H1 (cell line): ENCODE measurements around the gene CCDC83. TPM values are rescaled to one million over a fixed set of nuclear protein-coding genes. Genes with fewer than 3 reads are reported as not detected.

Source experiments
- CTCF ChIA-PET: fragments of 300-600 bp; sonication (Branson Sonifier 250); formaldehyde crosslinking; loops from one replicate; lab custom pipeline; 2021; ENCODE audit not compliant: partially characterized antibody; lab: Charles Lee
- POLR2A ChIA-PET: fragments of 300-600 bp; sonication (Branson Sonifier 250); formaldehyde crosslinking; loops from one replicate; lab custom pipeline; 2021; ENCODE audit warnings: inconsistent platforms; ENCODE audit not compliant: partially characterized antibody; lab: Charles Lee
- DNase-seq, 2 experiments: peaks; one replicate each; pipeline versions ENCODE4 v3.0.0 to v3.0.0-alpha.2; 2010 to 2022; ENCODE audit warnings: low spot score in 2 of 2, low read depth in 1 of 2, mixed read lengths in 1 of 2
- FAIRE-seq: peaks from 2 replicates; lab custom pipeline; 2011; peaks lifted over from hg19 to GRCh38; lab: Jason Lieb, UNC
- H2AFZ ChIP-seq: 2 replicates; pipeline ENCODE4 v1.8.1; 2012; ENCODE audit warnings: low read length, inconsistent platforms
- H2AK5ac ChIP-seq: 2 replicates; pipeline ENCODE4 v1.6.1; 2013; ENCODE audit warnings: low read depth, low read length
- H2BK120ac ChIP-seq: replicated peaks from 2 replicates; pipeline ENCODE3; 2013; ENCODE audit warnings: low read depth, low read length, inconsistent platforms
- H2BK12ac ChIP-seq: 2 replicates; pipeline ENCODE4 v1.6.1; 2013; ENCODE audit warnings: low read depth, low read length
- H2BK15ac ChIP-seq: 2 replicates; pipeline ENCODE4 v1.6.1; 2013; ENCODE audit warnings: low read length
- H2BK20ac ChIP-seq: 2 replicates; pipeline ENCODE4 v1.6.1; 2013; ENCODE audit warnings: low read length
- H2BK5ac ChIP-seq: 2 replicates; pipeline ENCODE4 v1.6.1; 2013; ENCODE audit warnings: low read depth, low read length
- H3K14ac ChIP-seq: 2 replicates; pipeline ENCODE4 v1.6.1; 2013; ENCODE audit warnings: inconsistent platforms; ENCODE audit not compliant: insufficient read length
- H3K18ac ChIP-seq: 2 replicates; pipeline ENCODE4 v1.6.1; 2013; ENCODE audit warnings: low read length; ENCODE audit errors: extremely low read depth
- H3K23ac ChIP-seq: 2 replicates; pipeline ENCODE4 v1.6.1; 2013; ENCODE audit warnings: inconsistent platforms; ENCODE audit not compliant: insufficient read length
- H3K23me2 ChIP-seq: 2 replicates; pipeline ENCODE4 v1.6.1; 2013; ENCODE audit warnings: low read depth, low read length
- H3K27ac ChIP-seq: 2 replicates; pipeline ENCODE4 v1.6.1; 2011; ENCODE audit warnings: low read depth, low read length, inconsistent platforms
- H3K27me3 ChIP-seq, 4 experiments: replicated peaks in 1 of 4; 1 replicate in 1 of 4; 2 replicates in 3 of 4; pipeline versions ENCODE4 v1.6.1 to v1.8.1; 2011 to 2013; ENCODE audit warnings: low read length in 3 of 4, mild to moderate bottlenecking in 3 of 4, inconsistent platforms in 2 of 4, mixed read lengths in 2 of 4, moderate library complexity in 1 of 4; ENCODE audit not compliant: control insufficient read depth in 3 of 4, insufficient read depth in 3 of 4; ENCODE audit errors: extremely low read depth in 1 of 4
- H3K36me3 ChIP-seq, 4 experiments: 2 replicates each; pipeline versions ENCODE4 v1.6.1 to v1.8.1; 2011 to 2013; ENCODE audit warnings: mild to moderate bottlenecking in 4 of 4, low read length in 3 of 4, moderate library complexity in 2 of 4, control low read depth in 1 of 4, inconsistent platforms in 1 of 4; ENCODE audit not compliant: insufficient read depth in 4 of 4, control insufficient read depth in 2 of 4
- H3K4ac ChIP-seq: replicated peaks from 2 replicates; pipeline ENCODE3; 2013; ENCODE audit warnings: low read length, low read depth, mixed read lengths, inconsistent platforms; ENCODE audit not compliant: insufficient read length
- H3K4me1 ChIP-seq, 4 experiments: replicated peaks in 1 of 4; 1 replicate in 1 of 4; 2 replicates in 3 of 4; pipeline versions ENCODE4 v1.6.1 to v1.8.1; 2011 to 2013; ENCODE audit warnings: low read length in 3 of 4, inconsistent platforms in 2 of 4, mixed read lengths in 1 of 4; ENCODE audit not compliant: insufficient read depth in 4 of 4, control insufficient read depth in 3 of 4
- H3K4me2 ChIP-seq, 2 experiments: 2 replicates each; pipeline versions ENCODE4 v1.6.1 to v1.8.1; 2011 to 2013; ENCODE audit warnings: low read depth in 2 of 2, low read length in 2 of 2, control low read depth in 1 of 2, inconsistent platforms in 1 of 2, mild to moderate bottlenecking in 1 of 2; ENCODE audit not compliant: insufficient read depth in 1 of 2
- H3K4me3 ChIP-seq, 4 experiments: fragments of 200-600, 300-600 bp in 1 of 4; sonication (generic), shearing (Covaris generic), sonication (Bioruptor Twin) in 1 of 4; 2 replicates each; pipeline versions ENCODE4 v1.5.1 to v1.8.1; 2011 to 2016; ENCODE audit warnings: low read length in 4 of 4, low read depth in 3 of 4, control low read depth in 2 of 4, inconsistent platforms in 2 of 4, mild to moderate bottlenecking in 2 of 4, mixed read lengths in 1 of 4, moderate library complexity in 1 of 4; ENCODE audit not compliant: insufficient read depth in 2 of 4; ENCODE audit errors: extremely low read depth in 1 of 4
- H3K56ac ChIP-seq: replicated peaks from 2 replicates; pipeline ENCODE3; 2013; ENCODE audit warnings: low read depth, mild to moderate bottlenecking, mixed read lengths, low read length, inconsistent platforms; ENCODE audit not compliant: insufficient read length
- H3K79me1 ChIP-seq: 2 replicates; pipeline ENCODE4 v1.6.1; 2013; ENCODE audit warnings: low read depth, low read length, control low read depth
- H3K79me2 ChIP-seq, 2 experiments: 2 replicates each; pipeline versions ENCODE4 v1.6.1 to v1.8.1; 2012 to 2013; ENCODE audit warnings: low read length in 2 of 2, mild to moderate bottlenecking in 2 of 2, inconsistent platforms in 1 of 2; ENCODE audit not compliant: insufficient read depth in 2 of 2, control insufficient read depth in 1 of 2
- H3K9ac ChIP-seq, 4 experiments: replicated peaks in 1 of 4; 1 replicate in 1 of 4; 2 replicates in 3 of 4; pipeline versions ENCODE4 v1.6.1 to v1.8.1; 2011 to 2013; ENCODE audit warnings: low read depth in 3 of 4, low read length in 3 of 4, control low read depth in 2 of 4, mild to moderate bottlenecking in 2 of 4, moderate library complexity in 2 of 4, inconsistent platforms in 1 of 4; ENCODE audit errors: extremely low read depth in 1 of 4
- H3K9me3 ChIP-seq, 2 experiments: 2 replicates each; pipeline versions ENCODE4 v1.6.1 to v1.8.1; 2012 to 2013; ENCODE audit warnings: mild to moderate bottlenecking in 2 of 2, moderate library complexity in 2 of 2, control low read depth in 1 of 2, inconsistent platforms in 1 of 2, low read depth in 1 of 2, low read length in 1 of 2, mixed read lengths in 1 of 2; ENCODE audit not compliant: insufficient read depth in 2 of 2
- H4K20me1 ChIP-seq, 2 experiments: replicated peaks in 1 of 2; 2 replicates each; pipeline versions ENCODE3 to v1.8.1; 2011 to 2013; ENCODE audit warnings: inconsistent platforms in 2 of 2, low read length in 2 of 2, mild to moderate bottlenecking in 1 of 2; ENCODE audit not compliant: insufficient read depth in 2 of 2, control insufficient read depth in 1 of 2
- H4K5ac ChIP-seq: 2 replicates; pipeline ENCODE4 v1.6.1; 2013; ENCODE audit warnings: low read length, low read depth, mixed read lengths, inconsistent platforms; ENCODE audit not compliant: insufficient read length
- H4K8ac ChIP-seq: 2 replicates; pipeline ENCODE4 v1.8.0; 2013; ENCODE audit warnings: mild to moderate bottlenecking, moderate library complexity, low read length, inconsistent platforms; ENCODE audit not compliant: insufficient read depth; ENCODE audit errors: extremely low read depth
- H4K91ac ChIP-seq: replicated peaks from 2 replicates; pipeline ENCODE3; 2013; ENCODE audit warnings: low read length, mixed read lengths, inconsistent platforms; ENCODE audit not compliant: insufficient read length
- CBX8 ChIP-seq: fragments of 300-800, 300-1000 bp; sonication (generic); IDR thresholded peaks from 2 replicates; pipeline ENCODE4 v1.7.1; 2016; ENCODE audit warnings: low read depth, low read length, borderline replicate concordance
- EGR1 ChIP-seq: IDR thresholded peaks from 2 replicates; pipeline ENCODE4 v1.6.1; 2011; ENCODE audit warnings: low read depth, low read length, borderline replicate concordance
- EZH2 ChIP-seq: fragments of 200-600 bp; sonication (generic); IDR thresholded peaks from 2 replicates; pipeline ENCODE4 v1.7.1; 2012; ENCODE audit warnings: low read depth, mild to moderate bottlenecking, moderate library complexity, low read length, inconsistent platforms; ENCODE audit not compliant: severe bottlenecking
- HDAC2 ChIP-seq, 2 experiments: fragments of 300-600 bp in 1 of 2; sonication (generic) in 1 of 2; IDR thresholded peaks; 2 replicates each; pipeline ENCODE4 v1.6.1; 2011 to 2012; ENCODE audit warnings: low read depth in 2 of 2, low read length in 2 of 2, mild to moderate bottlenecking in 2 of 2, moderate library complexity in 2 of 2, borderline replicate concordance in 1 of 2, inconsistent platforms in 1 of 2
- HDAC6 ChIP-seq: IDR thresholded peaks from one replicate; pipeline ENCODE4 v1.7.1; 2012; ENCODE audit warnings: low read depth, mild to moderate bottlenecking, inconsistent platforms, low read length, moderate library complexity
- RAD21 ChIP-seq, 2 experiments: IDR thresholded peaks in 1 of 2; conservative IDR thresholded peaks in 1 of 2; 2 replicates each; pipeline ENCODE4 v1.6.1; 2011; ENCODE audit warnings: low read depth in 2 of 2, low read length in 2 of 2, improper control_type of control experiment in 1 of 2, inconsistent platforms in 1 of 2, mild to moderate bottlenecking in 1 of 2, moderate library complexity in 1 of 2
- SIX5 ChIP-seq: IDR thresholded peaks from 2 replicates; pipeline ENCODE4 v1.6.1; 2011; ENCODE audit warnings: mild to moderate bottlenecking, low read depth, low read length
- SUZ12 ChIP-seq: fragments of 200-600 bp; sonication (generic); IDR thresholded peaks from 2 replicates; pipeline ENCODE4 v1.6.1; 2012; ENCODE audit warnings: mild to moderate bottlenecking, inconsistent platforms, low read length, moderate library complexity, mixed read lengths
- TAF1 ChIP-seq: IDR thresholded peaks from 2 replicates; pipeline ENCODE4 v1.6.1; 2011; ENCODE audit warnings: mild to moderate bottlenecking, low read depth, low read length
- WGBS, 2 experiments: shearing (Covaris generic) in 1 of 2; methylation state at CpG; one replicate each; pipeline versions ENCODE4 v1.1.6 to v1.1.7; 2013 to 2015; ENCODE audit warnings: low lambda C conversion rate in 2 of 2, mixed read lengths in 2 of 2, inconsistent platforms in 1 of 2, low coverage in 1 of 2, missing lambda C conversion rate in 1 of 2; ENCODE audit not compliant: insufficient replicate concordance in 2 of 2, insufficient coverage in 1 of 2, insufficient read length in 1 of 2; ENCODE audit errors: extremely low coverage in 1 of 2, missing lambda C conversion rate in 1 of 2; 5-methylcytosine and 5-hydroxymethylcytosine counted together
- long read RNA-seq, 2 experiments: library from RNA in 1 of 2; library from capped mRNA in 1 of 2; stranded (forward); transcript quantifications; one replicate each; pipeline ENCODE4 v2.0.0, GENCODE V29; 2021; ENCODE audit warnings: inconsistent platforms in 1 of 2
- polyA minus RNA-seq, 3 experiments: library from RNA; depleted of rRNA, polyadenylated mRNA; stranded (reverse); fragments of >200 nt; gene quantifications; 1 replicate in 2 of 3; 2 replicates in 1 of 3; pipeline ENCODE4 v1.2.3, GENCODE V29; 2011
- polyA plus RNA-seq, 7 experiments: library from polyadenylated mRNA; depleted of rRNA in 3 of 7; stranded (reverse) in 5 of 7; unstranded in 2 of 7; fragments of >200 nt in 5 of 7; fragments of 200-250 nt in 2 of 7; gene quantifications; 1 replicate in 5 of 7; 2 replicates in 1 of 7; 4 replicates in 1 of 7; pipeline versions ENCODE4 v1.2.1 to v1.2.3, GENCODE V29; 2011 to 2013; ENCODE audit warnings: missing spikeins in 2 of 7, mixed read lengths in 2 of 7
- total RNA-seq: library from RNA; stranded (reverse); fragmentation: NEBNext Ultra II Directional; extraction: Animal tissue kit (Norgen Biotek cat#: 25700); gene quantifications from 2 replicates; pipeline ENCODE4 v1.2.1, GENCODE V29; 2021

The CCDC83 gene
- not detected in 2 replicates for total RNA-seq
- not detected in 2 replicates for polyA plus RNA-seq (2011; rRNA removed)
- polyA plus RNA-seq (2011; cell fraction: cytosol; rRNA removed): not detected
- not detected for polyA plus RNA-seq (2011; cell fraction: nucleus; rRNA removed)
- polyA plus RNA-seq (2012, experiment 1 of 2): not detected in 4 replicates
- polyA plus RNA-seq (2012, experiment 2 of 2): not detected
- polyA plus RNA-seq (2013, experiment 1 of 2): not detected
- not detected for polyA plus RNA-seq (2013, experiment 2 of 2)
- polyA minus RNA-seq (2011; rRNA and poly(A)+ RNA removed): not detected in 2 replicates
- polyA minus RNA-seq (2011; cell fraction: cytosol; rRNA and poly(A)+ RNA removed): not detected
- polyA minus RNA-seq (2011; cell fraction: nucleus; rRNA and poly(A)+ RNA removed): not detected
- long read RNA-seq, experiment 1: 0 reads
- long read RNA-seq, experiment 2: 0 reads

DNA sequence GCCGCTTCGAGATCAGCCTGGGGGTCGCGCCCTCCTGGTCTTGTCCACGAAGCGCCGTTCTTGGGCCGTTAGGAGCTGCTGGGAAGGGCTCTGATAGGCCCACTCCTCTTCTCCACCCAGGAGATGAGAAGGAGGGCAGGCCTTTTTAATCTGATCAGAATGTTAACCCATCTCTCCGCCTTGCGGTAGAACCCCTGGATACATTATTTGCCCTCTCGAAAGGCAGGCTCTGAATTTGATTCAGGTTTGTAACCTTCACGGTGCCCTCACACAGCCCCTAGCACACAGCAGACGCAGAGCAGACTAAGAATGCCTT lies at the start of gene CCDC83:
Gene CCDC83, plus strand, starts transcription at position 43 of the 316 bp plus-strand sequence. CDS start 9,741 bp downstream, outside the sequence.
- Histone ChIP-seq H3K79me1 (no peaks in the 10 kb centered on the region), H3K23ac (no peak within 1 kb of the TSS), H3K9ac (peak within 1 kb of the TSS; percentile 64 to 95 (median 89)), H4K5ac (peak within 1 kb of the TSS; percentile 95), H2BK12ac (peak within 1 kb of the TSS; percentile 69; the same call in 1 of the 2 replicates), H3K4me2 (peak within 1 kb of the TSS; percentile 57 to 93), H3K4ac (peak within 1 kb of the TSS; percentile 66), H3K56ac (peak within 1 kb of the TSS; percentile 67), H2BK5ac (peak within 1 kb of the TSS; percentile 90), H3K23me2 (peaks cover 5% of the 10 kb centered on the region; the same call in 1 of the 2 replicates), H3K14ac (no peak within 1 kb of the TSS), H2AK5ac (no peak within 1 kb of the TSS), H3K4me3 (peak within 1 kb of the TSS; percentile 49 to 74 (median 66)), H3K36me3 (peaks cover 0 to 13% (median 0%) of the 10 kb centered on the region in 4 experiments; a peak in 2 of 8 replicates), H2BK120ac (peak within 1 kb of the TSS; percentile 87), H3K79me2 (no peaks in the 10 kb centered on the region), H2BK20ac (peak within 1 kb of the TSS; percentile 95; the same call in 1 of the 2 replicates), H3K27me3 (no peaks in the 10 kb centered on the region), H4K20me1 (no peaks in the 10 kb centered on the region), H2AFZ (peak within 1 kb of the TSS; percentile 97), H4K91ac (peak within 1 kb of the TSS; percentile 95), H3K27ac (peak within 1 kb of the TSS; percentile 88), H3K9me3 (peaks cover 4 to 15% of the 10 kb centered on the region in 2 experiments; a peak in 3 of 4 replicates), H2BK15ac (peak within 1 kb of the TSS; percentile 97; the same call in 1 of the 2 replicates), H3K18ac (peak within 1 kb of the TSS; percentile 99), H4K8ac (peak within 1 kb of the TSS; percentile 99), H3K4me1 (peaks cover 0 to 4% (median 3%) of the 10 kb centered on the region in 4 experiments; a peak in 4 of 7 replicates)
- TF ChIP-seq HDAC2 (IDR thresholded peaks at IDR 0.05; ENCODE audit: borderline replicate concordance in 1 of 2, low read depth in 2 of 2, low read length in 2 of 2) (no peak), SIX5 (no peak), EZH2 (no peak), RAD21 (IDR thresholded peaks at IDR 0.05 in 1 of 2, conservative IDR thresholded peaks at IDR 0.05 in 1 of 2; ENCODE audit: low read depth in 2 of 2, low read length in 2 of 2) (no peak), EGR1 (no peak), CBX8 (no peak), HDAC6 (no peak), TAF1 (no peak), SUZ12 (no peak)
- 17% methylated on average over 13 of the region's 13 CpGs; no CpG with 5 or more reads in 1 of the 2 experiments for WGBS, 2 experiments
- no peak for DNase-seq
- POLR2A ChIA-PET: interaction anchor here (0.7 to 1.1 kb wide), 5 partner anchors 19 to 437 kb away, joined by 3 to 8 read pairs (median 3); no protein-coding TSS in a partner anchor
- no peak for FAIRE-seq
- CTCF ChIA-PET: interaction anchor here (0.6 to 1.9 kb wide), 54 partner anchors 8 to 602 kb away, joined by 3 to 11 read pairs (median 4); partner anchors contain the start of genes CREBZF, HIKESHI and TMEM126A
